ENCODE measurements around the gene TRIM65. TPM values are rescaled to one million over a fixed set of nuclear protein-coding genes. Genes with fewer than 3 reads are reported as not detected.
"Not testable (repeated sequence)": the region's sequence is repeated elsewhere in the genome, so short reads cannot be mapped to it uniquely, and the experiment has no call there.

The TRIM65 gene
- total RNA-seq, 4 donors from 2014 or later, result 14.0 to 22.7 (median 16.9) TPM

GRCh38 chr17:75864887-75865286 lies 31.9 kb downstream of the TRIM65 start:
- Histone ChIP-seq H3K4me1 (peaks cover 0 to 12% (median 4%) of the 10 kb centered on the region in 4 donors), H3K27ac (peak overlapping the region; percentile 61 to 81 (median 74))
- not testable (repeated sequence) for H3K27me3 ChIP-seq, H3K4me3 ChIP-seq, H3K9me3 ChIP-seq, H3K36me3 ChIP-seq, DNase-seq

DNA sequence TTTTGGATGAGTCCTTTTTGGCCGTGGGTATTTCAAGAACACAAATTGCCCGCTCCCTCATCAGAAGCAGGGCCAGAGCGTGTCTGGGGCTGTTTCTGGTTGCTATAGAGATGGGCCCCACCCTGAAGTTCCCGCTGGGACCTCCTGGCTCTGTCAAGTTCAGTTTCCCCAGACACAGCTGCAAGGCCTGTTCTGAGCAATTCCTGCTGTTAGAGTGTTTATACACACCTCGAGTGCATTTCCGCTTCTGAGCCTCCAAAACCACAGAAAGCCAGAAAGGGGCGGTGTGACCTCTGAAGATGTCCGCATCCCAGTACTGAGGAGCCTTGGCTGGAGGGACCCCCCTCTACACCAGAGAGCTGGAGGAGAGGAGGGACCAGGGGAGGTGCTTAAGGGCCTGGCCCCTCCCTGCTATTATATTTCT lies 32.3 kb downstream of the TRIM65 start:
- peak in 1 of 6 experiments; percentile 14 for TF ChIP-seq CTCF (IDR thresholded peaks at IDR 0.05)
- no peak for TF ChIP-seq POLR2A (IDR thresholded peaks at IDR 0.05)
- Histone ChIP-seq H3K27ac (peak overlapping the region; percentile 61 to 81 (median 74)), H3K9me3 (no peaks in the 10 kb centered on the region), H3K4me1 (peaks cover 0 to 8% (median 3%) of the 10 kb centered on the region in 4 donors), H3K27me3 (no peaks in the 10 kb centered on the region), H3K4me3 (no peak overlapping the region), H3K36me3 (no peaks in the 10 kb centered on the region)
- peak in 2 of 3 donors; percentile 69 to 87 for DNase-seq

DNA sequence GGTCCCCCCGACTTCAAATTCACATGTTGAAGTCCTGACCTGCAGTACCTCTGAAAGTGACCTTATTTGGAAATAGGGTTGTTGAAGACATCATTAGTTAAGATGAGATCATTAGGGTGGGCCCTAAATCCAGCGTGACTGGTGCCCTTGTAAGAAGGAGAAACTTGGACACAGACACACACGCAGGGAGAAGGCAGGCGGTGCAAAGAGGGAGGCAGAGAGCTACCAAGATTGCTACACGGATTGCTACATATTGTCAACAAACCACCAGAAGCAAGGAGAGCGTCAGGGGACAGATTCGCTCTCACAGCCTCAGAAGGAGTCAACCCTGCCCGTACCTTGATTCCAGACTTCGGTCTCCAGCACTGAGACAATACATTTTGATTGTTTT lies 34.8 kb downstream of the TRIM65 start:
- H3K4me1 ChIP-seq, result peaks cover 0 to 10% (median 4%) of the 10 kb centered on the region in 4 donors

DNA sequence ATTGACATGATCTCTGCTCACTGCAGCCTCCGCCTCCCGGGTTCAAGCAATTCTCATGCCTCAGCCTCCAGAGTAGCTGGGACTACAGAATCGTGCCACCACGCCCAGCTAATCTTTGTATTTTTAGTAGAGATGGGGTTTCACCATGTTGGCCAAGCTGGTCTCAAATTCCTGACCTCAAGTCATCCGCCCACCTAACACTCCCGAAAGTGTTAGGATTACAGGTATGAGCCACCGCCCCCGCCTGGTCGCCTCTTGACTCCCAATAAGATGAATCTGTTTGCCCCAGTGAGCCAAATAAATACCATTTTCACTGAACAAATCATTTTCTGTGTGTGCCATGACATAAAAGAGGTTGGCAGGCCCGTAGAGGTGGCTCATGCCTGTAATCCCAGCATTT lies 37.4 kb downstream of the TRIM65 start:
- H3K27me3 ChIP-seq, result not testable (repeated sequence)
- Histone ChIP-seq H3K27ac (peak overlapping the region in 3 of 4 donors; percentile 41 to 75 (median 56)), H3K4me1 (peaks cover 0 to 14% (median 12%) of the 10 kb centered on the region in 4 donors)

More for the DNA sequence above, 34.8 kb downstream of the TRIM65 start:
- H3K9me3 ChIP-seq, result no peaks in the 10 kb centered on the region
- H3K36me3 ChIP-seq, result no peaks in the 10 kb centered on the region
- H3K27ac ChIP-seq, result peak overlapping the region in 3 of 4 donors; percentile 36 to 73 (median 42)
- TF ChIP-seq POLR2A (IDR thresholded peaks at IDR 0.05) (no peak), CTCF (IDR thresholded peaks at IDR 0.05) (no peak)
- H3K27me3 ChIP-seq, result no peaks in the 10 kb centered on the region
- DNase-seq, result no peak
- H3K4me3 ChIP-seq, result no peak overlapping the region

GRCh38 chr17:75856062-75856756 lies 40.5 kb downstream of the TRIM65 start:
- Histone ChIP-seq H3K4me3 (peak overlapping the region; percentile 66 to 97 (median 79)), H3K27me3 (no peaks in the 10 kb centered on the region), H3K36me3 (peaks cover 0 to 10% (median 0%) of the 10 kb centered on the region in 3 donors), H3K4me1 (peaks cover 0 to 29% (median 16%) of the 10 kb centered on the region in 4 donors), H3K27ac (peak overlapping the region; percentile 92 to 99 (median 96)), H3K9me3 (no peaks in the 10 kb centered on the region)
- DNase-seq, result peak in 1 of 3 donors; percentile 66
- TF ChIP-seq CTCF (IDR thresholded peaks at IDR 0.05), result no peak
- no peak for TF ChIP-seq POLR2A (IDR thresholded peaks at IDR 0.05)

More for the DNA sequence above, 37.4 kb downstream of the TRIM65 start:
- not testable (repeated sequence) for H3K4me3 ChIP-seq, H3K9me3 ChIP-seq, DNase-seq, H3K36me3 ChIP-seq

DNA sequence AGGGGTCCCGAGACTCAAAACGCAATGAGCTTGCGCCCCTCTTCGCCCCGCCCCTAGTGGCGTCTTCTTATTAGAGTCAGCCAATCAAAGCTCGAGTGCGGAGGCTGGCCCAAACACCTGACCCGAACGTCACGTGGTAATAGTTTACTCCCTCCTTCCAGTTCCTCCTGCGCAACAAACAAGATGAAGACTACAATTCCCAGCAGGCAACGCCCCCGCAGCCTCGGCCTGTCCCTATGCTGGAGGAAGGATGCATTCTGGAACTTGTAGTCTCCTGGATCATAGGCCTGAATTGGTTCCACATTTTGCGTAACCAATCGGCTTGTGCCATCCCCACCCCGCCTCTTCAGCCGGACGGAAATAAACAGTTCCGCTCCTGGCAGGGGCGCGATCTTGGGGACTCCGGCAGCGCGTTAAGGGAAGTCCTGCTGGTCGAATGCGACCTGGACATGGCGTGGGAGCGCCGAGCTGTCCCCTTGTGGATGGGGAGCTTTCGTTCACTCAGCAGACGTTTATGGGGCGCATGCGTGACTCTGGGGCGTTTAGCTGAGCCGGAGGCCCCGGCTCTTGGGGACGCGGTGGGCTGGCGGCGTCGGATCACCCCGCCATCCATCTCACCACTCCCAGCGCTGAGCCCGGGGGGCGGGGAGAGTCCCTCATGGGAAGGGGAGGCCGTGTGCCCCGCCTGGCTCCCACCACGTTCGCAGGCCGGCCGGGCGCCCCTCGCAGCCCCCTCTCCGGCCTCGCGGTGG lies 41.3 kb downstream of the TRIM65 start, which contains the start of gene WBP2:
TSS of gene WBP2 (minus strand) at position 26 of the 752 bp plus-strand sequence. CDS start 38 bp downstream, outside the sequence.
- H3K9me3 ChIP-seq, result no peaks in the 10 kb centered on the region
- H3K4me1 ChIP-seq, result peaks cover 0 to 29% (median 16%) of the 10 kb centered on the region in 4 donors
- peaks cover 0 to 17% (median 0%) of the 10 kb centered on the region in 3 donors for H3K36me3 ChIP-seq
- peak; percentile 94 to 99 (median 99) for DNase-seq
- H3K27me3 ChIP-seq, result no peaks in the 10 kb centered on the region
- peak within 1 kb of the TSS; percentile 93 to 99 (median 96) for H3K27ac ChIP-seq
- peak within 1 kb of the TSS; percentile 66 to 97 (median 80) for H3K4me3 ChIP-seq
- peak; percentile 25 to 47 (median 44) for TF ChIP-seq CTCF (IDR thresholded peaks at IDR 0.05)
- TF ChIP-seq POLR2A (IDR thresholded peaks at IDR 0.05), result peak; percentile 97 to 98
